Fibroblast of the aortic adventitia (primary cell): ENCODE results near the gene RBM39. TPM values are rescaled to one million over a fixed set of nuclear protein-coding genes. Genes with fewer than 3 reads are reported as not detected.

Experiments used
- DNase-seq: peaks from one replicate; pipeline ENCODE4 v3.0.0-alpha.2; 2010; ENCODE audit warnings: low read depth
- H3K4me3 ChIP-seq: 2 replicates; pipeline ENCODE4 v1.5.1; 2011; ENCODE audit warnings: low read depth, mild to moderate bottlenecking, control low read depth, low read length, moderate library complexity
- CTCF ChIP-seq: IDR thresholded peaks from 2 replicates; pipeline ENCODE4 v1.5.1; 2011; ENCODE audit warnings: mild to moderate bottlenecking, low read length, control low read depth, inconsistent platforms; ENCODE audit not compliant: insufficient read depth
- total RNA-seq: library from RNA; depleted of rRNA; stranded (reverse); fragments of >200 nt; gene quantifications from 2 replicates; pipeline ENCODE4 v1.2.3, GENCODE V29; 2012; ENCODE audit warnings: low replicate concordance

The RBM39 gene
- total RNA-seq, 1 donor = 236 TPM

GRCh38 chr20:35774391-35774790 is 32.3 kb upstream of the RBM39 start:
- no peak for TF ChIP-seq CTCF

GRCh38 chr20:35773154-35773751 is 31.2 kb upstream of the RBM39 start:
- H3K4me3 ChIP-seq = peak overlapping the region; percentile 96
- no peak for TF ChIP-seq CTCF
- peak; percentile 40 for DNase-seq

More at GRCh38 chr20:35774391-35774790, 32.3 kb upstream of the RBM39 start:
- H3K4me3 ChIP-seq = no peak overlapping the region
- DNase-seq = no peak

GRCh38 chr20:35772563-35773058 is 30.6 kb upstream of the RBM39 start:
- H3K4me3 ChIP-seq = peak overlapping the region; percentile 96
- DNase-seq = peak; percentile 14
- TF ChIP-seq CTCF = no peak

GRCh38 chr20:35771689-35772562 is 29.9 kb upstream of the RBM39 start, which contains the start of gene PHF20:
TSS of gene PHF20 (plus strand) at chr20:35772015. CDS start at chr20:35801523, 29,508 bp downstream.
- H3K4me3 ChIP-seq = peak within 1 kb of the TSS; percentile 96
- TF ChIP-seq CTCF = no peak
- peak; percentile 97 for DNase-seq

- peak overlapping the region; percentile 50 for H3K4me3 ChIP-seq
- DNase-seq = no peak
- TF ChIP-seq CTCF = no peak
These were observed 29.3 kb upstream of the RBM39 start for GRCh38 chr20:35771367-35771688.

GRCh38 chr20:35768731-35769664 is 26.9 kb upstream of the RBM39 start:
- no peak for TF ChIP-seq CTCF
- no peak overlapping the region for H3K4me3 ChIP-seq
- peak; percentile 99 for DNase-seq
